ENCODE data around the gene RPS29. TPM values are rescaled to one million over a fixed set of nuclear protein-coding genes. Genes with fewer than 3 reads are reported as not detected.
"Not testable (repeated sequence)": the region's sequence is repeated elsewhere in the genome, so short reads cannot be mapped to it uniquely, and the experiment has no call there.

The RPS29 gene
- total and polyA plus RNA-seq, 8 donors, result 551 to 2,449 (median 722) TPM

DNA sequence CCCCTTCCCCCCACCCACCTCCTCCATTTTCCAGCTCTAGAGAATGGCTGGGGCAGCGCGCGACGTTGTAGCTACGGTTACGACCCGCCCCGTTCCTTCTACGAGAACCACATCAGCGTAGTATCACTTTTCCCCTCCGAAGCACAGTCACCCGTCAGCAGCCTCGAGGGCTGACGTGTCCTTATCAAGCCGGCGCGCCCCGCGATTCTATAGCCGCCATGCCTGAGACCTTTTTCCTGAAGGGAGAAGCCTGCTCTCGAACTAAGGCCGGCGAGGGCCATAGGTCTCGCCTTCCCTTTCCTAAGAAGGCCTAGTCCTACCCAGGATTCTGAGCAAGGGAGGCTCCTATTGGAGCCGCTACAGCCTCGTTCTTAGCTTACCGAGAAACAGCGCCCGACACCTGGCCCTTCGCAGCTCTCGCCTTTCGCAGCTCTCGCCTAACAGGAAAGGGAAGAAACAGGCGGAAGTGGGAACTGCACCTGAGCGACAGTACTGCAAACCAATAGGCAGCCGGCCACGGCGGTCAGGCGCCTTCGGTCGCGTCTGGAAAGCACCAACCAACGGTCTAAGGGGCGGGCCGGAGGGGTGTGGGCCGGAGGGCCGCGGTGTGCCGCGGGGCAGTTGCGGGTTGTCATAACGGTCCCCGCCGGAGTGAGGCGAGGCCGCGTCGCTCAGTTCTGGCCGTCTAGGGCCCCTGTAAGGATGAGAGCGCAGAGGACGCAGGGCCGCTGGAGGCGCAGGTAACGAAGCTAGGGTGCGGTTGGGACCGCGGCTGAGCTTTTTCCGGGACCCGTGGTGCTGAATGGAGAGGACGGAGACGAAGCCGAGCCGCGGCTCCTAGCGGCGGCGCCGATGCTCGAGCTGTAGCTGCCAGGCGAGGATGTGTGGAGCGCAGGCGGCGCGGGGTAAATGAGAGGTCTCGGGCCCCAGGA is 34.3 kb upstream of the RPS29 start, which contains the start of the genes MGAT2 and RPL36AL:
Gene MGAT2, plus strand, starts transcription at position 618 of the 932 bp plus-strand sequence. CDS start 470 bp downstream, outside the sequence.
Gene RPL36AL, minus strand, starts transcription at position 445 of the 932 bp plus-strand sequence. CDS start 1,522 bp downstream, outside the sequence.
- FAIRE-seq (no peak), DNase-seq (peak; percentile 98 to 99 (median 98)), ATAC-seq (peak; percentile 94 to 99 (median 96))
- Histone ChIP-seq H3K9me3 (no peaks in the 10 kb centered on the region), H3K27me3 (no peaks in the 10 kb centered on the region), H3K4me1 (peaks cover 4 to 24% (median 19%) of the 10 kb centered on the region in 3 donors), H3K4me3 (peak within 1 kb of the TSS; percentile 60 to 93 (median 82)), H3K27ac (peak within 1 kb of the TSS; percentile 89 to 96 (median 94)), H3K36me3 (no peaks in the 10 kb centered on the region)
- 0% methylated on average over 85 of the region's 85 CpGs for WGBS, 2 donors
- intact Hi-C loops (cut with DNase I), result no loop called here
- TF ChIP-seq, protein P1, sequence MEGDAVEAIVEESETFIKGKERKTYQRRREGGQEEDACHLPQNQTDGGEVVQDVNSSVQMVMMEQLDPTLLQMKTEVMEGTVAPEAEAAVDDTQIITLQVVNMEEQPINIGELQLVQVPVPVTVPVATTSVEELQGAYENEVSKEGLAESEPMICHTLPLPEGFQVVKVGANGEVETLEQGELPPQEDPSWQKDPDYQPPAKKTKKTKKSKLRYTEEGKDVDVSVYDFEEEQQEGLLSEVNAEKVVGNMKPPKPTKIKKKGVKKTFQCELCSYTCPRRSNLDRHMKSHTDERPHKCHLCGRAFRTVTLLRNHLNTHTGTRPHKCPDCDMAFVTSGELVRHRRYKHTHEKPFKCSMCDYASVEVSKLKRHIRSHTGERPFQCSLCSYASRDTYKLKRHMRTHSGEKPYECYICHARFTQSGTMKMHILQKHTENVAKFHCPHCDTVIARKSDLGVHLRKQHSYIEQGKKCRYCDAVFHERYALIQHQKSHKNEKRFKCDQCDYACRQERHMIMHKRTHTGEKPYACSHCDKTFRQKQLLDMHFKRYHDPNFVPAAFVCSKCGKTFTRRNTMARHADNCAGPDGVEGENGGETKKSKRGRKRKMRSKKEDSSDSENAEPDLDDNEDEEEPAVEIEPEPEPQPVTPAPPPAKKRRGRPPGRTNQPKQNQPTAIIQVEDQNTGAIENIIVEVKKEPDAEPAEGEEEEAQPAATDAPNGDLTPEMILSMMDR (IDR thresholded peaks at IDR 0.05), result peak in 1 of 4 donors; percentile 24

- H3K27me3 ChIP-seq, result no peaks in the 10 kb centered on the region
- H3K27ac ChIP-seq, result peak overlapping the region; percentile 89 to 96 (median 94)
- intact Hi-C loops (cut with DNase I), result no loop called here
- H3K36me3 ChIP-seq, result no peaks in the 10 kb centered on the region
- WGBS, 2 donors, result 0% methylated on average over 11 of the region's 11 CpGs
- no peak for ATAC-seq
- DNase-seq, result no peak
- peaks cover 4 to 24% (median 15%) of the 10 kb centered on the region in 3 donors for H3K4me1 ChIP-seq
- TF ChIP-seq, protein P1 (IDR thresholded peaks at IDR 0.05), result no peak
- H3K9me3 ChIP-seq, result no peaks in the 10 kb centered on the region
- peak overlapping the region; percentile 60 to 93 (median 82) for H3K4me3 ChIP-seq
- FAIRE-seq, result no peak
Observed at GRCh38 chr14:49619730-49620129, 33.5 kb upstream of the RPS29 start.

- Histone ChIP-seq H3K4me1 (peaks cover 4 to 23% (median 15%) of the 10 kb centered on the region in 3 donors), H3K4me3 (peak overlapping the region; percentile 60 to 93 (median 82))
- 33 to 40% methylated on average over 19 of the region's 19 CpGs for WGBS, 2 donors
- H3K27ac ChIP-seq; H3K27me3 ChIP-seq; H3K9me3 ChIP-seq; H3K36me3 ChIP-seq; ATAC-seq; DNase-seq; FAIRE-seq; intact Hi-C loops (cut with DNase I): not testable (repeated sequence)
Observed at GRCh38 chr14:49619273-49619672, 33.1 kb upstream of the RPS29 start.

DNA sequence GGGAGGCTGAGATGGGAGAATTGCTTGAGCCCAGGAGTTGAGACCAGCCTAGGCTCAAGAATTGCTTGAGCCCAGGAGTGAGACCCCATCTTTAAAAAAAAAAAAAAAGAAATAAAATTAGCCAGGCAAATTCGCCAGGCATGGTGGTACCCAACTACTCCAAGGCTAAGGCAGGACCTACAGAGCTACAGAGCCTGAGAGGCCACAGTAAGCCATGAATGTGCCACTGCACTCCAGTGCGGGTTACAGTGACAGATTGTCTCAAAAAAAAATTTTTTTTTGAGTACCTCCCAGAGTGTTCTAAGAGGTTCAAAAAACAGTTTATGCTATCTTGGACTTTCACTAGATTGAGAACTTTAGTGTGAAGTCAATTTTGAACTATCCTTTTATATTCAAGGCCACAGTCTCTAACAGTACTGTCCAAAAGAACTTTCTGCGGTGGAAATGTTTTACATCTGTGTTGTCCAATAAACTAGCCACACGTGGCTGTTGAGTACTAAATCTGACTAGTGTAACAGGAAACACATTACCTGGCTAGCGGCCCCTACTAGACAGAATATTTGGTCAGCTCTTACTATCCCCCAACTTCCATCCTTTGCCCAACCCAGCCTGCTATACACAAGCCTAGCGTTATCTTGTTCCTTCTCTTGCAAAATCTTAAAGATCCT is 31.8 kb upstream of the RPS29 start:
- FAIRE-seq, result no peak
- no peaks in the 10 kb centered on the region for H3K9me3 ChIP-seq
- intact Hi-C loops (cut with DNase I), result no loop called here
- H3K27ac ChIP-seq, result no peak overlapping the region
- DNase-seq, result no peak
- TF ChIP-seq, protein P1 (IDR thresholded peaks at IDR 0.05), result no peak
- H3K4me1 ChIP-seq, result peaks cover 0 to 10% (median 8%) of the 10 kb centered on the region in 3 donors
- ATAC-seq, result no peak
- H3K27me3 ChIP-seq, result no peaks in the 10 kb centered on the region
- H3K4me3 ChIP-seq, result no peak overlapping the region
- no peaks in the 10 kb centered on the region for H3K36me3 ChIP-seq
- WGBS, 2 donors, result 71 to 83% methylated on average over 6 of the region's 6 CpGs

GRCh38 chr14:49615776-49616175 is 29.6 kb upstream of the RPS29 start:
- DNase-seq, result no peak
- Histone ChIP-seq H3K27ac (no peak overlapping the region), H3K4me3 (no peak overlapping the region), H3K4me1 (peaks cover 0 to 6% (median 0%) of the 10 kb centered on the region in 3 donors), H3K36me3 (no peaks in the 10 kb centered on the region), H3K9me3 (no peaks in the 10 kb centered on the region), H3K27me3 (no peaks in the 10 kb centered on the region)
- WGBS, 2 donors, result 74 to 81% methylated on average over 6 of the region's 6 CpGs
- no peak for ATAC-seq
- FAIRE-seq, result no peak
- intact Hi-C loops (cut with DNase I), result no loop called here
- TF ChIP-seq, protein P1 (IDR thresholded peaks at IDR 0.05), result no peak

All from pancreas (tissue), 10 donors.